ENCODE data around the gene SRRT.
"Not testable (repeated sequence)": the region's sequence is repeated elsewhere in the genome, so short reads cannot be mapped to it uniquely, and the experiment has no call there.

Gene SRRT

DNA sequence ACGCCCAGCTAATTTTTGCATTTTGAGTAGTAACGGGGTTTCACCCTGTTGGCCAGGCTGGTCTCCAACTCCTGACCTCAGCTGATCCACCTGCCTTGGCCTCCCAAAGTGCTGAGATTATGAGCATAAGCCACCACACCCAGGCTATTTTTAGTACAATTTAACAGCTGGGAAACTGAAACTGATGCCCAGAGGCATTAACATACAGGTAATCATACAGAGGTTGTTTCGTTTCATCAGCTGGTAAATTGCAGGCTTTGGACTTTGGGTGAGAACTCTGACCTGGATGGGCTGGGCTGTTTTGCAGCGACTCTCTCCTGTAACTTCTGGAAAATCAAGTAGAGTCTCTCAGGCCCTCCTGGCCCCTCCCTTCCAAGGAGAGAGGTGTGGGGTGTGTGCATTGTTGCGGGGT is 27.0 kb downstream of the SRRT start:
- Histone ChIP-seq H4K20me1 (ENCODE audit: control insufficient read depth, insufficient read depth, low read depth, low read length) (no peaks in the 10 kb centered on the region), H3K9me2 (replicated peaks; ENCODE audit: control insufficient read depth, low read length) (no peaks in the 10 kb centered on the region)
- TF ChIP-seq EZH2phosphoT487 (IDR thresholded peaks at IDR 0.05; ENCODE audit: borderline replicate concordance, low read length), result no peak
- TF ChIP-seq, protein P1, sequence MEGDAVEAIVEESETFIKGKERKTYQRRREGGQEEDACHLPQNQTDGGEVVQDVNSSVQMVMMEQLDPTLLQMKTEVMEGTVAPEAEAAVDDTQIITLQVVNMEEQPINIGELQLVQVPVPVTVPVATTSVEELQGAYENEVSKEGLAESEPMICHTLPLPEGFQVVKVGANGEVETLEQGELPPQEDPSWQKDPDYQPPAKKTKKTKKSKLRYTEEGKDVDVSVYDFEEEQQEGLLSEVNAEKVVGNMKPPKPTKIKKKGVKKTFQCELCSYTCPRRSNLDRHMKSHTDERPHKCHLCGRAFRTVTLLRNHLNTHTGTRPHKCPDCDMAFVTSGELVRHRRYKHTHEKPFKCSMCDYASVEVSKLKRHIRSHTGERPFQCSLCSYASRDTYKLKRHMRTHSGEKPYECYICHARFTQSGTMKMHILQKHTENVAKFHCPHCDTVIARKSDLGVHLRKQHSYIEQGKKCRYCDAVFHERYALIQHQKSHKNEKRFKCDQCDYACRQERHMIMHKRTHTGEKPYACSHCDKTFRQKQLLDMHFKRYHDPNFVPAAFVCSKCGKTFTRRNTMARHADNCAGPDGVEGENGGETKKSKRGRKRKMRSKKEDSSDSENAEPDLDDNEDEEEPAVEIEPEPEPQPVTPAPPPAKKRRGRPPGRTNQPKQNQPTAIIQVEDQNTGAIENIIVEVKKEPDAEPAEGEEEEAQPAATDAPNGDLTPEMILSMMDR (IDR thresholded peaks at IDR 0.05; ENCODE audit: low read depth, low read length, poor library complexity, severe bottlenecking), result no peak

DNA sequence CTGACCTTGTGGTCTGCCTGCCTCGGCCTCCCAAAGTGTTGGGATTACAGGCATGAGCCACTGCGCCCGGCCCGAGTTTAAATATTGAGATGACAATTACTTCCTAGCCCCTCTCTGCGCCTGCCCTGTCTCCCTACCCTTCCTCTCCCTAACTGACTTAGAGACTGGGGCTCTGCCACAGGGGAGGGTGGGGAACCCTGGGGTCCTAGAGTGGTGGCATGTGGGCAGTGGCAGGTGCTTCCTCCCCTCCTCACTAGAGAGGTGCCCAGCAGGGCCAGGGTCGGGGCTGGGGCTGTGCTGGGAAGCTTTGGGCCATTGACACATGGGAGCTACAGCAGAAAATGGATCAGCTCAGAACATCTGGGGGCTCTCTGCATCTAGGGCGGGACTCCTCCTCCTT is 27.7 kb downstream of the SRRT start:
- Histone ChIP-seq H3K27me3 (ENCODE audit: control insufficient read depth, low read length) (peaks cover 10% of the 10 kb centered on the region; the same call in 1 of the 2 replicates), H4K20me1 (ENCODE audit: control insufficient read depth, insufficient read depth, low read depth, low read length) (no peaks in the 10 kb centered on the region), H3K4me2 (ENCODE audit: low read length) (no peak overlapping the region), H3K9me2 (replicated peaks; ENCODE audit: control insufficient read depth, low read length) (no peaks in the 10 kb centered on the region), H3K36me3 (ENCODE audit: control insufficient read depth, low read length) (no peaks in the 10 kb centered on the region), H3K4me1 (ENCODE audit: control insufficient read depth, low read length) (no peaks in the 10 kb centered on the region), H3K79me2 (ENCODE audit: control insufficient read depth, low read length) (no peaks in the 10 kb centered on the region), H3K9me3 (ENCODE audit: control insufficient read depth, insufficient read depth, low read length) (no peaks in the 10 kb centered on the region), H3K4me3 (ENCODE audit: low read length) (no peak overlapping the region), H3F3A (ENCODE audit: control insufficient read depth, insufficient read depth) (no peaks in the 10 kb centered on the region), H3K27ac (ENCODE audit: low read depth, low read length) (no peak overlapping the region)
- no peak for TF ChIP-seq EZH2phosphoT487 (IDR thresholded peaks at IDR 0.05; ENCODE audit: borderline replicate concordance, low read length)
- TF ChIP-seq, protein P1 (IDR thresholded peaks at IDR 0.05; ENCODE audit: low read depth, low read length, poor library complexity, severe bottlenecking), result no peak

More for the DNA sequence above, 27.0 kb downstream of the SRRT start:
- Histone ChIP-seq H3K27me3 (ENCODE audit: control insufficient read depth, low read length) (peaks cover 14% of the 10 kb centered on the region; the same call in 1 of the 2 replicates), H3K4me3 (ENCODE audit: low read length) (no peak overlapping the region), H3K27ac (ENCODE audit: low read depth, low read length) (no peak overlapping the region), H3K9me3 (ENCODE audit: control insufficient read depth, insufficient read depth, low read length) (no peaks in the 10 kb centered on the region), H3K79me2 (ENCODE audit: control insufficient read depth, low read length) (no peaks in the 10 kb centered on the region), H3K4me1 (ENCODE audit: control insufficient read depth, low read length) (no peaks in the 10 kb centered on the region), H3F3A (ENCODE audit: control insufficient read depth, insufficient read depth) (no peaks in the 10 kb centered on the region), H3K4me2 (ENCODE audit: low read length) (no peak overlapping the region), H3K36me3 (ENCODE audit: control insufficient read depth, low read length) (no peaks in the 10 kb centered on the region)

DNA sequence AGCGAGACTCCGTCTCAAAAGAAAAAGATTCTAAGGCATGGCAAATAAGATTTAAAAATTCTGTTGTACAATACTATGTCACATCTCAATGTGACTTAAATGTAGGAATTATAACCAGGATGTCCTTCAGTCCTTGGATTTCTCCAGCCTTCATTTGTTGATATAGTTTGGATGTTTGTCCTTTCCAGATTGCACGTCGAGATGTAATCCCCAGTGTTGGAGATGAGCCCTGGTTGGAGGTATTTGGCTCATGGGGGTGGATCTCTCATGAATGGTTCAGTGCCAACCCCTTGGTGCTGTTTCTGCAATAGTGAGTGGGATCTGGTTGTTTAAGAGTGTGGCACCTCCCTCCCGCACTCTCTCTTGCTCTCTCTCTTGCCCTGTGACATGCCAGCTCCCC is 33.6 kb downstream of the SRRT start:
- Histone ChIP-seq H3K9me2 (replicated peaks; ENCODE audit: control insufficient read depth, low read length) (no peaks in the 10 kb centered on the region), H3K36me3 (ENCODE audit: control insufficient read depth, low read length) (no peaks in the 10 kb centered on the region)
- no peak for TF ChIP-seq EZH2phosphoT487 (IDR thresholded peaks at IDR 0.05; ENCODE audit: borderline replicate concordance, low read length)
- TF ChIP-seq, protein P1 (IDR thresholded peaks at IDR 0.05; ENCODE audit: low read depth, low read length, poor library complexity, severe bottlenecking), result no peak

DNA sequence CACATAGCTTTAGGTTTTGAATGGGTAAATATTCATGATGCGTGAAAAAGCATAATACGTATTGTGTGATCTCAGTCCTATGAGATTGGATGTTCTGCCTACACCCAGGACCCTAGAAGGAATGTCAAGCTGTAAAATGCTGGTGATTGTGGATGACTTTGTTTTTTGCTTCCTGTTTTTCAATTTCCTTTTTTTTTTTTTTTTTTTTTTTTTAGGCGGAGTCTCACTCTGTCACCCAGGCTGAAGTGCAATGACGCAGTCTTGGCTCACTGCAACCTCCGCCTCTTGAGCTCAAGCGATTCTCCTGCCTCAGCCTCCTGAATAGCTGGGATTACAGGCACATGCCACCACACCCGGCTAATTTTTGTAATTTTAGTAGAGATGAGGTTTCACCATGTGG is 35.5 kb downstream of the SRRT start:
- H3F3A ChIP-seq (ENCODE audit: control insufficient read depth, insufficient read depth); H3K79me2 ChIP-seq (ENCODE audit: control insufficient read depth, low read length); H3K27me3 ChIP-seq (ENCODE audit: control insufficient read depth, low read length); H3K9me3 ChIP-seq (ENCODE audit: control insufficient read depth, insufficient read depth, low read length); H3K27ac ChIP-seq (ENCODE audit: low read depth, low read length); H3K4me3 ChIP-seq (ENCODE audit: low read length); H4K20me1 ChIP-seq (ENCODE audit: control insufficient read depth, insufficient read depth, low read depth, low read length); H3K4me1 ChIP-seq (ENCODE audit: control insufficient read depth, low read length); H3K9me2 ChIP-seq (replicated peaks; ENCODE audit: control insufficient read depth, low read length); H3K36me3 ChIP-seq (ENCODE audit: control insufficient read depth, low read length): not testable (repeated sequence)
- peak overlapping the region; percentile 2; the same call in 1 of the 2 replicates for H3K4me2 ChIP-seq (ENCODE audit: low read length)

More for the DNA sequence above, 33.6 kb downstream of the SRRT start:
- no peaks in the 10 kb centered on the region for H3K9me3 ChIP-seq (ENCODE audit: control insufficient read depth, insufficient read depth, low read length)
- H3K4me3 ChIP-seq (ENCODE audit: low read length), result no peak overlapping the region
- peaks cover 4% of the 10 kb centered on the region for H3K4me1 ChIP-seq (ENCODE audit: control insufficient read depth, low read length)
- no peak overlapping the region for H3K4me2 ChIP-seq (ENCODE audit: low read length)
- no peak overlapping the region for H3K27ac ChIP-seq (ENCODE audit: low read depth, low read length)
- 0 out of 2 replicates have a peak, but pooled peaks cover 2% of the 10 kb centered on the region for H3F3A ChIP-seq (ENCODE audit: control insufficient read depth, insufficient read depth)
- H4K20me1 ChIP-seq (ENCODE audit: control insufficient read depth, insufficient read depth, low read depth, low read length), result no peaks in the 10 kb centered on the region
- no peaks in the 10 kb centered on the region for H3K79me2 ChIP-seq (ENCODE audit: control insufficient read depth, low read length)
- no peaks in the 10 kb centered on the region for H3K27me3 ChIP-seq (ENCODE audit: control insufficient read depth, low read length)
